HFF-Myc (cell line): ENCODE data around the gene DLGAP1.

ENCODE experiments used
- DNase-seq: peaks from one replicate; pipeline ENCODE4 v3.0.0-alpha.2; 2011; ENCODE audit warnings: low read depth; ENCODE audit errors: extremely low read depth
- H3K4me3 ChIP-seq: replicated peaks from 2 replicates; pipeline ENCODE4 v1.5.1; 2011; ENCODE audit warnings: low read depth, mild to moderate bottlenecking, control low read depth, low read length
- TF ChIP-seq, protein P1 (sequence below): IDR thresholded peaks from 2 replicates; pipeline ENCODE4 v1.5.1; 2012; ENCODE audit warnings: mild to moderate bottlenecking, low read depth, low read length, control low read depth; ENCODE audit errors: missing control alignments

The DLGAP1 gene

DNA sequence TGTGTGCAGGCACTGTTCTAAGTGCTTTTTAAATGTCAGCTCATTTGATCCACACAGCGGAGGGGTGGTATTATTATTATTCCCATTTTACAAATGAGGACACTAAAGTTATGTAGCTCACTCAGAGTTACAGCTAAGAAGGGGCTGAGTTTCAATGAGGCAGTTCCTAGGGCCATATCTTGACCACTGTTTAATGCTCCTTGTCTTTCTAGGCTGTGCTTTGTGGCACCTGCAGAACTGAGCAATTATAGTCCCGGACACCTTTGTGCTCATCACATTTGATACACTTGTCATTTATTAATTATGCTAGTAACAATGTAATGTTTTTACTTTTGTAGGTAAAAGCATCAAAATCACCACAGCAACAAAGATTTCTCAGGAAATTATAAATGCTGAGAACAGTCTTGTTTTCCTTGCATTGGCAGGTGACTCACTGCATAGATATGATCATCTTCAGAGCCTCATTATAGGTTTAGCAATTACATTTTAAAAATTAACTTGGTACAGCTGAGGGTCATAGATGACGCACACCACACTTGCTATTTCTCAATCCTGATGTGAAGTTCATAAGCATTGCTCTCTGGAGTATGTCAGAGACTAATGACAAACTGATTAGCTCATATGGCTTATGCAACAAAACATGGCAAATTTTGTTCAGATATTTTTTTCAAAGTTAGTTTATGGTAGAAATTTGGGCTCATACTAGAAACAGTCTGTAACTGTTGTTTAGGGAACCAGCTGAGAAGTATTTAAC is 638.3 kb downstream of the DLGAP1 start:
- TF ChIP-seq, protein P1, sequence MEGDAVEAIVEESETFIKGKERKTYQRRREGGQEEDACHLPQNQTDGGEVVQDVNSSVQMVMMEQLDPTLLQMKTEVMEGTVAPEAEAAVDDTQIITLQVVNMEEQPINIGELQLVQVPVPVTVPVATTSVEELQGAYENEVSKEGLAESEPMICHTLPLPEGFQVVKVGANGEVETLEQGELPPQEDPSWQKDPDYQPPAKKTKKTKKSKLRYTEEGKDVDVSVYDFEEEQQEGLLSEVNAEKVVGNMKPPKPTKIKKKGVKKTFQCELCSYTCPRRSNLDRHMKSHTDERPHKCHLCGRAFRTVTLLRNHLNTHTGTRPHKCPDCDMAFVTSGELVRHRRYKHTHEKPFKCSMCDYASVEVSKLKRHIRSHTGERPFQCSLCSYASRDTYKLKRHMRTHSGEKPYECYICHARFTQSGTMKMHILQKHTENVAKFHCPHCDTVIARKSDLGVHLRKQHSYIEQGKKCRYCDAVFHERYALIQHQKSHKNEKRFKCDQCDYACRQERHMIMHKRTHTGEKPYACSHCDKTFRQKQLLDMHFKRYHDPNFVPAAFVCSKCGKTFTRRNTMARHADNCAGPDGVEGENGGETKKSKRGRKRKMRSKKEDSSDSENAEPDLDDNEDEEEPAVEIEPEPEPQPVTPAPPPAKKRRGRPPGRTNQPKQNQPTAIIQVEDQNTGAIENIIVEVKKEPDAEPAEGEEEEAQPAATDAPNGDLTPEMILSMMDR: no peak
- DNase-seq: peak; percentile 49
- no peak overlapping the region for H3K4me3 ChIP-seq

DNA sequence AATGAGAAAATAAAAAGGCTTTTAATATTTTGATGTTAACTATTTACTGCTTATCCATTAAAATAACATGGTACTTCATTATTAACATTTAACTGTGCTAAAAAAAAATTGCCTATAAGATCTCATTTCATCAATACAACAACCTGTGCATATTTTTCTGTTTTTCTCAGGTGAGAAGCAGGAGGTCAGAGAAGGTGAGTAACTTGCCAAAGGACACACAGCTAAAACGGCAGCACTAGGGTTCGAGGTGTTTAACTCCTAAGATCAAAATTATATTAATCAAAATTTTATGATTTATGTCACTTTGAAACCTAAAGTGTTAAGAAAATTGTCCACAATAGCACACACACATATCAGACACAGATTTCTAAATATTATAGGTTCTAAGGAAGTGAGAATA is 639.1 kb downstream of the DLGAP1 start:
- TF ChIP-seq, protein P1: no peak
- DNase-seq: no peak
- H3K4me3 ChIP-seq: no peak overlapping the region

DNA sequence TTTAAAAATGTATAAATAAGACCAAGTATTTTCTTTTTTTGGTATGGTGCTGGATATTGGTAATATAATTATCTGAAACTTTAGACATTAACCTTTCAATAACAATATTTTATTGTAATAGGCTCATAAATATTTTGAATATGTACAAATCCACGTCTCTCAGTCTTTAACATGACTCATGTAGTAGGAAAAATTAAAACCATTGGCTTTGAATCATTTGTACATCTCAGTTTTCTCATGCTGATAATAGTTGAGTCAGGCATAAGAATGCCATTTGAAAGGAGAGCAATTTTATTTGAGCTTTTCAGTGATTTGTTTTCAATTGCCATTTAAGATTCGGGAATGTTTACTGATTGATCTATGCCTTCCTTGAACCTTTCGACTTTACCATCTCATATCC is 640.3 kb downstream of the DLGAP1 start:
- DNase-seq: no peak
- TF ChIP-seq, protein P1: no peak
- H3K4me3 ChIP-seq: no peak overlapping the region

DNA sequence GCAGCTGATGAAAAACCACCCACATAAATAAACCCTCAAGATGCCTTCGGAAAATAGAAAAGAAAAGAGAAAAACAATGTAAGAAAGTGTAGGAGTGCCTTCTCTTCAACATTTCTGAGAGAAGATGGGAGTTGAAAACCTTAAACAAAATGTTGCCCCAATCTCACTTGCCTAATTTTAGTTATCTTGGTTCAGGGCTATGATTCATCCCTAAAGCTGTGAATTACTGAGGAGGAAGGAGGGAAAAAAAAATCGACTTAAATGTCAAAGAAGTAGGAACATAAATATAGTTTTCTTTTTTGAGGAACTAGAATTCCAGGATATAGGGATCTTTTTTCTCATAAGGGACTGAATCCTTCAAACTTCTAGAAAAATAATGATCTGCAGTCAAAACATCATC is 644.8 kb downstream of the DLGAP1 start:
- TF ChIP-seq, protein P1: no peak
- no peak overlapping the region for H3K4me3 ChIP-seq
- no peak for DNase-seq

DNA sequence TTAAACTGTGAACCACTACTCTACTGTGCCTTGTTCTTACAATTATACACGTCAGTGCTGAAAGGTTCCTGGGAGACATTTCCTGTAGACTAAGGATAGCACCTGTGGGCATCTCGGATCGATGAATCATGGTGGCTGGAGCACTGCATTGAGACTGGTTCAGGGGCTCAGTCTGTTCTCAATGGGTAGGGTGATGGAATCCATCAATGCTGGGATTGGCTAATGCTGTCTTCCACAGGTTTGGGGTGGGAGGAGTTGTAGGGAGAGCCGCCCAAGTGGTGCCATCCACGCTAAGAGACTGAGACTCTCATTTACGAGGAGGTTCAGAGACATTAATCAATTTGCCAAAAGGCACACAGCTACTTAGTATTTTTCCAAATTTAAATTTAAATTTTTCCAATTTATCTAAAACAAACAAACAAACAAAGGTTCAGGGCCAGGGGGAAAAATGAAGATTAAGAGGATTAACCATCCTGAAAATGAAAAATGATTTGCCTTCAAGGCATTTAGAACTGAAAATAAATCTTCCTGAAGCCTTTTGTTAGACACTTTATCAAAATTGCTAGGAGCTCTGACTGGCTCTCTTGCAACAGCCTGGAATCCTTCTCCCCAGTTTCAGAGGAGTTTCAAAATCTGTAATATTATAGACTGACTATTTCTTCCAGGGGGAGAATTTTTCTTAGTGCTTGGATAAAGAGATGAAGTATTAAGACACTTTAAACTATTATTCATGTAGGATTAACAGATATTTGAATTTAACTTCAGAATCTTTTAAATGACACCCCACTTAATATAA is 645.9 kb downstream of the DLGAP1 start:
- no peak for DNase-seq
- no peak overlapping the region for H3K4me3 ChIP-seq
- TF ChIP-seq, protein P1: no peak

DNA sequence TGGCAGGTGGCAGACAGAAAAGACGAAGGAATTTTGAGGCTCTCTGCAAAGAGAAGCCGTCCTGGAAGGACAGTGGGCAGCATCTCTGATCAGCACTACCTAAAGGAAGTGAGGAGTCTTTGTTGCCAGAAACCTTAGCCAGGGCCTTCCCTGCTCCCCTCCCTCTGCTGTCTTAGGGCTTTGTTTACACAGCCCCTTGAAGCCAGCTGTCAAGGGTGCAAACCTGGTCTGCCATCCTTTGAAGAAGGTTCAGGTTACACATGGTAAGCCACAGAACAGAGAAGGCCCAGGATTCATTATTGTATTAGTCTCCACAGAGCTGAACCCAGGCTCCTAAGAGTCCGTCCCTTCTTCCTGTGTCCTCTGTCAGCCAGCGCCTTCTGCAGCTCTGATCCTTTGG is 648.5 kb downstream of the DLGAP1 start:
- TF ChIP-seq, protein P1: no peak
- no peak for DNase-seq
- no peak overlapping the region for H3K4me3 ChIP-seq
